Astrocyte (in vitro differentiated cells and primary cell): ENCODE results near the gene TRPM2.

ENCODE experiments used
- CTCF ChIP-seq: IDR thresholded peaks from 2 replicates; pipeline ENCODE4 v1.5.1; 2011; ENCODE audit warnings: low read depth, mild to moderate bottlenecking, inconsistent platforms, low read length, moderate library complexity; ENCODE audit not compliant: insufficient read depth
- EZH2 ChIP-seq: IDR thresholded peaks from 2 replicates; pipeline ENCODE4 v1.6.1; 2012; ENCODE audit warnings: mild to moderate bottlenecking, low read length, inconsistent platforms; ENCODE audit not compliant: insufficient read depth

- no peak for TF ChIP-seq CTCF
- TF ChIP-seq EZH2 = no peak
Observed at GRCh38 chr21:44327603-44327974, 25.8 kb upstream of the TRPM2 start.
